Hepatocyte (in vitro differentiated cells): ENCODE measurements around the gene PCGF1. TPM values are rescaled to one million over a fixed set of nuclear protein-coding genes. Genes with fewer than 3 reads are reported as not detected.
A peak's percentile ranks its signal among the peaks of the same experiment; 100 is the strongest.
"Not testable (repeated sequence)": the region's sequence is repeated elsewhere in the genome, so short reads cannot be mapped to it uniquely, and the experiment has no call there.

Experiments
- DNase-seq: peaks from one replicate; pipeline ENCODE4 v3.0.0-alpha.2; 2016; ENCODE audit warnings: low spot score
- H2AFZ ChIP-seq: fragments of 200-600 bp; sonication (generic); 2 replicates; pipeline ENCODE4 v1.6.0; 2016; ENCODE audit warnings: antibody characterized with exemption, mild to moderate bottlenecking
- H3K27ac ChIP-seq: fragments of 200-600 bp; sonication (generic); 2 replicates; pipeline ENCODE4 v1.5.1; 2016; ENCODE audit warnings: mild to moderate bottlenecking
- H3K27me3 ChIP-seq: fragments of 200-600 bp; sonication (generic); 2 replicates; pipeline ENCODE4 v1.6.1; 2016
- H3K36me3 ChIP-seq: fragments of 200-600 bp; sonication (generic); replicated peaks from 2 replicates; pipeline ENCODE4 v1.5.1; 2016; ENCODE audit warnings: low read depth; ENCODE audit not compliant: insufficient read depth
- H3K4me1 ChIP-seq: fragments of 200-600 bp; sonication (generic); 2 replicates; pipeline ENCODE4 v1.5.1; 2016; ENCODE audit warnings: mild to moderate bottlenecking, moderate library complexity; ENCODE audit not compliant: insufficient read depth
- H3K4me2 ChIP-seq: fragments of 200-600 bp; sonication (generic); 2 replicates; pipeline ENCODE4 v1.6.0; 2016
- H3K4me3 ChIP-seq: fragments of 200-600 bp; sonication (generic); 2 replicates; pipeline ENCODE4 v1.5.1; 2016; ENCODE audit warnings: mild to moderate bottlenecking
- H3K79me2 ChIP-seq: fragments of 200-600 bp; sonication (generic); 2 replicates; pipeline ENCODE4 v1.6.0; 2017; ENCODE audit warnings: mild to moderate bottlenecking
- H3K9me2 ChIP-seq: fragments of 200-600 bp; sonication (generic); replicated peaks from 2 replicates; pipeline ENCODE4 v1.6.0; 2017; ENCODE audit warnings: mild to moderate bottlenecking; ENCODE audit not compliant: insufficient read depth
- H3K9me3 ChIP-seq: fragments of 200-600 bp; sonication (generic); 2 replicates; pipeline ENCODE4 v1.5.1; 2016; ENCODE audit warnings: low read depth, mild to moderate bottlenecking
- H4K20me1 ChIP-seq: fragments of 200-600 bp; sonication (generic); 2 replicates; pipeline ENCODE4 v1.6.0; 2016; ENCODE audit warnings: mild to moderate bottlenecking; ENCODE audit not compliant: insufficient read depth, poor library complexity, severe bottlenecking
- EZH2 ChIP-seq: fragments of 200-600 bp; sonication (generic); IDR thresholded peaks from 2 replicates; pipeline ENCODE4 v1.6.1; 2016; ENCODE audit warnings: antibody characterized with exemption, mild to moderate bottlenecking, borderline replicate concordance
- EZH2phosphoT487 ChIP-seq: fragments of 200-600 bp; sonication (generic); IDR thresholded peaks from one replicate; pipeline ENCODE4 v1.6.1; 2018; ENCODE audit warnings: antibody characterized with exemption, mild to moderate bottlenecking, low read depth, moderate library complexity; ENCODE audit not compliant: unreplicated experiment, severe bottlenecking
- WGBS: methylation state at CpG from one replicate; pipeline ENCODE4 v1.1.6; 2016; ENCODE audit warnings: low lambda C conversion rate; ENCODE audit errors: missing lambda C conversion rate; 5-methylcytosine and 5-hydroxymethylcytosine counted together
- polyA plus RNA-seq: library from polyadenylated mRNA; unstranded; fragments of >200 nt; fragmentation: Nextera tagmentation; extraction: Ambion mirVana; gene quantifications from 2 replicates; pipeline ENCODE4 v1.2.1, GENCODE V29; 2016
- total RNA-seq: library from RNA; depleted of rRNA; stranded (reverse); fragments of >200 nt; gene quantifications from 2 replicates; pipeline ENCODE4 v1.2.3, GENCODE V29; 2014
- TF ChIP-seq, protein P1 (sequence below): fragments of 200-600 bp; sonication (generic); IDR thresholded peaks from 2 replicates; pipeline ENCODE4 v1.5.1; 2016; ENCODE audit warnings: antibody characterized with exemption, mild to moderate bottlenecking; ENCODE audit not compliant: poor library complexity

The PCGF1 gene
- total and polyA plus RNA-seq, 2 experiments from 2014 or later: 10.6 to 30.2 TPM

DNA sequence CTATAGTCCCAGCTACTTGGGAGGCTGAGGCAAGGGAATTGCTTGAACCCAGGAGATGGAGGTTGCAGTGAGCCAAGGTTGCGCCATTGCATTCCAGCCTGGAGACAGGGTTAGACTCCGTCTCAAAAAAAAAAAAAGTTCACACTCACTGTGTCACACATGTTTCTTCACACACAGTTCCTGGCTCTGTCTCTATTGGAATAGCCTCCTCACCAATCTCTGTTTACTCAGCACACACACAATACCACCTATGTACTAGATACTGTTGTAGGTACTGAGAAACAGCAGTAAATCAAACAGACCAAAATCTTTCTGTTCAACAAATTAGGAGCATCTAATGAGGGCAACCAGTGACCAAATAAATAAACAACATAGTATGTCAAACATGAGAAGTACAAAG lies 21.4 kb downstream of the PCGF1 start:
- H3K4me2 ChIP-seq: no peak overlapping the region
- H3K4me1 ChIP-seq: peaks cover 12% of the 10 kb centered on the region
- H3K36me3 ChIP-seq: no peaks in the 10 kb centered on the region
- WGBS: 96% methylated on average over 2 of the region's 2 CpGs
- H3K9me2 ChIP-seq: no peaks in the 10 kb centered on the region
- H3K27me3 ChIP-seq: no peaks in the 10 kb centered on the region
- no peak overlapping the region for H3K4me3 ChIP-seq
- H4K20me1 ChIP-seq: no peaks in the 10 kb centered on the region
- H3K79me2 ChIP-seq: peaks cover 33% of the 10 kb centered on the region
- no peak for DNase-seq
- no peaks in the 10 kb centered on the region for H3K9me3 ChIP-seq
- no peak overlapping the region for H3K27ac ChIP-seq
- H2AFZ ChIP-seq: no peak overlapping the region
- TF ChIP-seq, protein P1, sequence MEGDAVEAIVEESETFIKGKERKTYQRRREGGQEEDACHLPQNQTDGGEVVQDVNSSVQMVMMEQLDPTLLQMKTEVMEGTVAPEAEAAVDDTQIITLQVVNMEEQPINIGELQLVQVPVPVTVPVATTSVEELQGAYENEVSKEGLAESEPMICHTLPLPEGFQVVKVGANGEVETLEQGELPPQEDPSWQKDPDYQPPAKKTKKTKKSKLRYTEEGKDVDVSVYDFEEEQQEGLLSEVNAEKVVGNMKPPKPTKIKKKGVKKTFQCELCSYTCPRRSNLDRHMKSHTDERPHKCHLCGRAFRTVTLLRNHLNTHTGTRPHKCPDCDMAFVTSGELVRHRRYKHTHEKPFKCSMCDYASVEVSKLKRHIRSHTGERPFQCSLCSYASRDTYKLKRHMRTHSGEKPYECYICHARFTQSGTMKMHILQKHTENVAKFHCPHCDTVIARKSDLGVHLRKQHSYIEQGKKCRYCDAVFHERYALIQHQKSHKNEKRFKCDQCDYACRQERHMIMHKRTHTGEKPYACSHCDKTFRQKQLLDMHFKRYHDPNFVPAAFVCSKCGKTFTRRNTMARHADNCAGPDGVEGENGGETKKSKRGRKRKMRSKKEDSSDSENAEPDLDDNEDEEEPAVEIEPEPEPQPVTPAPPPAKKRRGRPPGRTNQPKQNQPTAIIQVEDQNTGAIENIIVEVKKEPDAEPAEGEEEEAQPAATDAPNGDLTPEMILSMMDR: no peak

DNA sequence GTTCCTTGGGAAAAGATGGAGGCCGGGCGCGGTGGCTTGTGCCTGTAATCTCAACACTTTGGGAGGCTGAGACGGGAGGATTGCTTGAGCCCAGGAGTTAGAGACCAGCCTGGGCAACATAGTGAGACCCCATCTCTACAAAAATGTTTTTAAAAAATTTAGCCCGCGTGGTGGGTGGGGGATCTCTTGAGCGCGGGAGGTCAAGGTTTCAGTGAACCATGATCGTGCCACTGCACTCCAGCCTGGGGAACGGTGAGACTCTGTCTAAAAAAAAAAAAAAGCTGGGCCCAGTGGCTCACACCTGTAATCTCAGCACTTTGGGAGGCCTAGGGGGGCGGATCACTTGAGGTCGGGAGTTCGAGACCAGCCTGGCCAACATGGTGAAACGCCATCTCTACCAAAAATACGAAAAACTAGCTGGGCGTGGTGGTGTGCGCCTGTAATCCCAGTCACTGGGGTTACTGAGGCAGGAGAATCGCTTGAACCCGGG lies 23.8 kb downstream of the PCGF1 start:
- Histone ChIP-seq H3K27ac (peak overlapping the region; percentile 86), H3K4me2 (peak overlapping the region; percentile 80), H3K4me1 (peaks cover 18% of the 10 kb centered on the region), H2AFZ (peak overlapping the region; percentile 72), H3K79me2 (peaks cover 51% of the 10 kb centered on the region), H3K4me3 (peak overlapping the region; percentile 24)
- not testable (repeated sequence) for H3K27me3 ChIP-seq, H3K9me2 ChIP-seq, H3K9me3 ChIP-seq, DNase-seq, H3K36me3 ChIP-seq, H4K20me1 ChIP-seq
- 89% methylated on average over 19 of the region's 19 CpGs for WGBS

DNA sequence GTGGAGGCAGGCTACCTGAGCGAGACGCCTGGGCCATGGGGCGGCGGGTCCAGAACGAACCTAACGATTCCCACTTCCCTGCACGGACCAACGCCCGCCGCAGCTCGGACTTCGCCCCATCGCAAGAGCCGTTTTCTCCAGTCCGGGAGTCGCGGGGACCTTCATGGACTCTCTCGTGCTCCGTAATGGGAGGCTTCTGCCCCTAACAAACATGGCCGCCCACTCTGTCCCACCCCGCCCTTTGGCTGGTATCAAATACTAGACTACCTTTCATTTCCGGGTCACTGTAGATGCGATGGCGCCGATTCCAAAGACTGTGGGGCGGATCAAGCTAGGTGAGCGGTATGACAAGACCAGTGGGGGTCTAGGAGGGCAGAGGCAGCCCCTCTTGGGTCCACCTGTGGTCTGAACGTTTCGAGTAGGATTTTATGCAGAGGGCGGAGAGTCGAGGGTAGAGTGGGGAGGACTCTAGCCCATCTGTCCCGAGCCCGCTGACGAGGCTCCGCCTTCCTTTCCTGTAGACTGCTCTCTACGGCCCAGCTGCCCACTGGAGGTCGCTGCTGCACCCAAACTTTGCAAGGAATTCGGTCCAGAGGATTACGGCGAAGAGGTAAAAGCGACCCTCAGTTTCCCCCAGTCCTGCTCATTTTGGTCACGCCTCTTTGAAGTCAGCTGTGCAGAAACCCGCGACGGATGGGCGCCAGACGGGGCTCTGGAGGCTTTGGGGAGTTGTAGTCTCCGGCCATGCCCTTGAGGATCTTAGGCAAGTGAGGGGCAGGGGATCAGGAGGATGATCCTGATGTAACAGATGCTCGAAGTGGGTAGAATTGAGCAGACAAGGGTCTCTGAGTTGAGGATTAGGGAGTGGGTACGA lies 24.5 kb downstream of the PCGF1 start, which contains the start of the genes CCDC142 and TTC31:
Gene CCDC142, minus strand, starts transcription at position 198 of the 874 bp plus-strand sequence. Its CDS starts 161 bp downstream, at position 37.
Gene TTC31, plus strand, starts transcription at position 281 of the 874 bp plus-strand sequence. Its CDS starts 15 bp downstream, at position 296.
- Histone ChIP-seq H3K9me2 (no peaks in the 10 kb centered on the region), H3K79me2 (peaks cover 55% of the 10 kb centered on the region), H4K20me1 (no peaks in the 10 kb centered on the region), H3K4me1 (peaks cover 18% of the 10 kb centered on the region), H3K27me3 (no peaks in the 10 kb centered on the region), H3K4me2 (peak within 1 kb of the TSS; percentile 100), H3K4me3 (peak within 1 kb of the TSS; percentile 85), H3K9me3 (no peaks in the 10 kb centered on the region), H3K27ac (peak within 1 kb of the TSS; percentile 86), H3K36me3 (no peaks in the 10 kb centered on the region), H2AFZ (peak within 1 kb of the TSS; percentile 75)
- 3% methylated on average over 50 of the region's 50 CpGs for WGBS
- DNase-seq: peak; percentile 97
- no peak for TF ChIP-seq EZH2phosphoT487
- TF ChIP-seq, protein P1: peak; percentile 96

DNA sequence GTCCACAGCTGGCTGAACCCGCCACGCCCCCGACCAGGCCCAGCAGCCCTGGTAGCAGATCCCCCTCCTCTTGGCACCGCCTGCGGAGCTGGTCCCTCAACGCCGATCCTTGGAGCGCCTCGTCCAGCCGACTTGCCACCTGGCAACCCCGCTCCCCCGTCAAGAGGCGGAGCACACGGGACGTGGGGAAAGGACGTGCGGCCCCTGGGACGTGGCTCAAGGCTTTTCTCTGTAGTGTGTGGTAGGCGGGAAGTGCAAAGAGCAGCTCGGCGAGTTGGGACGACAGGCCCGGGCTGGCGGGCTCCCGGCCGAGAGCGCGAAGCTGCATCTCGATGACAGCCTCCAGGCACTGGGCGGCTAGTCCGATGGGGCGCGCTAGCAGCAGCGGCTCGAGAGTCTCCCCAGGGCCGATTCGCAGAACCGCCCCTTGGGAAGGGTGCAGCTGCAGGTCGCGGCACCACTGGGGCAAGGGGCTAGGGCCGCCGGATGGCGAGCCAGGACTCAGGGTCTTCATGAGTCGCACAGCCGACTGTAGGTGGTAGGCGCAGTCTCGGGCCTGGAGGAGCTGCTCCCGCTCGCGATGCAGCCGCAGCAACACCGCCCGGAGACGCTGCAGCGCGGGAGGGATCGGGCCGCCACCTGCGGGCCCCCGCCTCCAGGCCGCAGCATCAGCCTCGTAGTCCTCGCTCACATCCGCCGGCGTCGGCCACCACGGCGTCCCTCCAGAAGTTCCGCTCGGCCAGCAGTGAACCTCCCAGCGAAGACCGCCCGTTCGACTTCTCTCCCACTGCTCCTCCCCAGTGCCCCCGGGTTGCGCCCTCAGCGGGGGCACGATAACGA lies 25.3 kb downstream of the PCGF1 start:
- no peaks in the 10 kb centered on the region for H3K36me3 ChIP-seq
- H4K20me1 ChIP-seq: no peaks in the 10 kb centered on the region
- no peaks in the 10 kb centered on the region for H3K9me3 ChIP-seq
- H3K79me2 ChIP-seq: peaks cover 56% of the 10 kb centered on the region
- peak overlapping the region; percentile 75 for H2AFZ ChIP-seq
- DNase-seq: peak; percentile 54
- H3K4me1 ChIP-seq: peaks cover 18% of the 10 kb centered on the region
- 3% methylated on average over 70 of the region's 80 CpGs for WGBS
- TF ChIP-seq EZH2: no peak
- TF ChIP-seq, protein P1: no peak
- no peak for TF ChIP-seq EZH2phosphoT487
- no peaks in the 10 kb centered on the region for H3K9me2 ChIP-seq
- peak overlapping the region; percentile 86 for H3K27ac ChIP-seq
- H3K4me2 ChIP-seq: peak overlapping the region; percentile 100
- H3K4me3 ChIP-seq: peak overlapping the region; percentile 85
- H3K27me3 ChIP-seq: no peaks in the 10 kb centered on the region
